Erythroblast (primary cell): ENCODE results near the gene LPAR3.

Experiments used
- GATA1 ChIP-seq: IDR thresholded peaks from 2 replicates; pipeline ENCODE4 v1.6.1; 2011; ENCODE audit warnings: low read depth, mild to moderate bottlenecking, control low read depth, low read length, moderate library complexity
- POLR2A ChIP-seq: IDR thresholded peaks from 2 replicates; pipeline ENCODE4 v1.6.1; 2011; ENCODE audit warnings: mild to moderate bottlenecking, low read length

- no peak for TF ChIP-seq POLR2A
- no peak for TF ChIP-seq GATA1
Measured at GRCh38 chr1:84907095-84907827, 14.3 kb upstream of the LPAR3 start.
